ENCODE measurements around the gene ZNF343. TPM values are rescaled to one million over a fixed set of nuclear protein-coding genes. Genes with fewer than 3 reads are reported as not detected.

ZNF343 gene
- total and polyA plus RNA-seq, 2 of the 8 experiments (the other 6 are each of a cell fraction or from before 2014, with no cell fraction given), result 1.8 to 5.0 TPM

- TF ChIP-seq CBX5 (IDR thresholded peaks at IDR 0.05; ENCODE audit: low read depth, low read length), result no peak
- no peak for TF ChIP-seq ZNF274 (IDR thresholded peaks at IDR 0.05; ENCODE audit: borderline replicate concordance, extremely low read depth, low read length)
- TF ChIP-seq ATF2 (IDR thresholded peaks at IDR 0.05; ENCODE audit: low read length), result no peak
- no peak for TF ChIP-seq JUND (IDR thresholded peaks at IDR 0.05; ENCODE audit: low read length)
- TF ChIP-seq MAX (IDR thresholded peaks at IDR 0.05), result no peak
- no peak for TF ChIP-seq FOSL1 (IDR thresholded peaks at IDR 0.05; ENCODE audit: insufficient read depth, low read depth, low read length)
- TF ChIP-seq JUN (IDR thresholded peaks at IDR 0.05; ENCODE audit: low read depth, low read length), result no peak
- no peak for TF ChIP-seq CHD2 (IDR thresholded peaks at IDR 0.05; ENCODE audit: low read length)
Measured at GRCh38 chr20:2509794-2510193, 1.1 kb upstream of the ZNF343 start (continued).

Measured in H1 (cell line).